ENCODE data around the gene MRPL14.

- no peak for TF ChIP-seq POLR2A (IDR thresholded peaks at IDR 0.05)
- TF ChIP-seq CTCF (IDR thresholded peaks at IDR 0.05 in 4 of 5, conservative IDR thresholded peaks at IDR 0.05 in 1 of 5), result no peak
Observed at GRCh38 chr6:44123544-44123943, 3.7 kb downstream of the MRPL14 start.

All from gastrocnemius medialis (tissue), 4 donors.